HCT116 (cell line): ENCODE data around the gene CCR2. TPM values are rescaled to one million over a fixed set of nuclear protein-coding genes. Genes with fewer than 3 reads are reported as not detected.

ENCODE experiments used
- ATAC-seq: fragments of 200-7000 bp; cut with Tn5 transposase; 2 replicates; pipeline ENCODE4 v1.9.1; 2020; ENCODE audit warnings: mild to moderate bottlenecking, moderate library complexity
- BruUV-seq: library from RNA; stranded (reverse); fragments of 400-500 nt; replicated peaks from 2 replicates; lab custom pipeline; 2021; lab: Mats Ljungman, UMichigan
- CTCF ChIA-PET: fragments of 300-600 bp; sonication (Branson Sonifier 250); formaldehyde crosslinking; loops from one replicate; lab custom pipeline; 2021; ENCODE audit warnings: antibody characterized with exemption; lab: Charles Lee
- POLR2A ChIA-PET: fragments of 300-600, 350-600 bp; sonication (Branson Sonifier 250); formaldehyde crosslinking; loops from one replicate; lab custom pipeline; 2021; ENCODE audit warnings: antibody characterized with exemption; lab: Charles Lee
- RAD21 ChIA-PET, 2 experiments: fragments of 300-600 bp; sonication (Branson Sonifier 250); formaldehyde crosslinking; loops; one replicate each; lab custom pipeline; 2023; ENCODE audit warnings: low total read pairs in 2 of 2; ENCODE audit not compliant: uncharacterized antibody in 2 of 2, unreplicated experiment in 2 of 2, low non-redundant PET in 1 of 2; lab: Charles Lee
- DNase-seq: peaks from one replicate; pipeline ENCODE4 v3.0.0-alpha.2; 2010; ENCODE audit warnings: low read depth, low spot score
- H2AFZ ChIP-seq: fragments of 200-600 bp; shearing (Covaris generic), sonication (generic); 2 replicates; pipeline ENCODE4 v1.6.1; 2017; ENCODE audit warnings: low read depth, mixed run types, mixed read lengths, antibody characterized with exemption, low read length; ENCODE audit not compliant: poor library complexity, severe bottlenecking
- H3K27ac ChIP-seq: 2 replicates; pipeline ENCODE4 v1.5.1; 2012; ENCODE audit warnings: low read depth, low read length
- H3K27me3 ChIP-seq: fragments of 200-600 bp; sonication (generic); 2 replicates; pipeline ENCODE4 v1.6.1; 2016; ENCODE audit warnings: mixed run types, low read length, mixed read lengths; ENCODE audit not compliant: insufficient read depth
- H3K36me3 ChIP-seq, 2 experiments: fragments of 200-500 bp in 1 of 2; fragments of 200-600 bp in 1 of 2; sonication (Bioruptor generic) in 1 of 2; sonication (generic) in 1 of 2; 2 replicates each; pipeline versions ENCODE4 v1.5.1 to v1.6.1; 2014 to 2016; ENCODE audit warnings: low read length in 2 of 2, inconsistent platforms in 1 of 2, mixed read lengths in 1 of 2, mixed run types in 1 of 2; ENCODE audit not compliant: insufficient read depth in 2 of 2, control insufficient read depth in 1 of 2
- H3K4me1 ChIP-seq, 2 experiments: fragments of 200-600 bp in 1 of 2; sonication (generic) in 1 of 2; 2 replicates each; pipeline versions ENCODE4 v1.5.1 to v1.6.1; 2012 to 2017; ENCODE audit warnings: low read length in 2 of 2, inconsistent platforms in 1 of 2, mild to moderate bottlenecking in 1 of 2, mixed read lengths in 1 of 2, mixed run types in 1 of 2, moderate library complexity in 1 of 2; ENCODE audit not compliant: insufficient read depth in 2 of 2, control insufficient read depth in 1 of 2
- H3K4me2 ChIP-seq: fragments of 200-600 bp; sonication (generic); 2 replicates; pipeline ENCODE4 v1.6.1; 2017; ENCODE audit warnings: mixed run types, low read length, mixed read lengths
- H3K4me3 ChIP-seq, 2 experiments: fragments of 200-600 bp in 1 of 2; sonication (generic) in 1 of 2; replicated peaks in 1 of 2; 2 replicates each; pipeline ENCODE4 v1.5.1; 2011 to 2016; ENCODE audit warnings: low read length in 2 of 2, control low read depth in 1 of 2, low read depth in 1 of 2, mild to moderate bottlenecking in 1 of 2, mixed read lengths in 1 of 2, mixed run types in 1 of 2
- H3K79me2 ChIP-seq: fragments of 200-600 bp; sonication (generic); 2 replicates; pipeline ENCODE4 v1.6.1; 2017; ENCODE audit warnings: mild to moderate bottlenecking, mixed run types, low read length, moderate library complexity, mixed read lengths; ENCODE audit not compliant: insufficient read depth
- H3K9ac ChIP-seq: fragments of 200-600 bp; sonication (generic); 2 replicates; pipeline ENCODE4 v1.6.1; 2016; ENCODE audit warnings: low read length, mixed read lengths
- H3K9me2 ChIP-seq: fragments of 200-600 bp; sonication (generic), shearing (Covaris generic); 2 replicates; pipeline ENCODE4 v1.6.1; 2017; ENCODE audit warnings: mixed run types, mild to moderate bottlenecking, moderate library complexity; ENCODE audit not compliant: insufficient read depth
- H3K9me3 ChIP-seq, 2 experiments: fragments of 200-500 bp in 1 of 2; fragments of 200-600 bp in 1 of 2; sonication (Bioruptor generic) in 1 of 2; sonication (generic) in 1 of 2; 2 replicates each; pipeline ENCODE4 v1.6.1; 2014 to 2017; ENCODE audit warnings: low read length in 2 of 2, mixed read lengths in 2 of 2, inconsistent platforms in 1 of 2, low read depth in 1 of 2, mild to moderate bottlenecking in 1 of 2, mixed run types in 1 of 2, moderate library complexity in 1 of 2; ENCODE audit not compliant: control insufficient read depth in 1 of 2, insufficient read depth in 1 of 2
- H4K20me1 ChIP-seq: fragments of 200-600 bp; sonication (generic), shearing (Covaris generic); 2 replicates; pipeline ENCODE4 v1.6.1; 2017; ENCODE audit warnings: mixed run types, mild to moderate bottlenecking, moderate library complexity; ENCODE audit not compliant: insufficient read depth
- CBX3 ChIP-seq: IDR thresholded peaks from 2 replicates; pipeline ENCODE4 v1.6.1; 2012; ENCODE audit warnings: low read depth
- CEBPB ChIP-seq: IDR thresholded peaks from 2 replicates; pipeline ENCODE4 v1.6.1; 2012; ENCODE audit warnings: low read depth
- EGR1 ChIP-seq: IDR thresholded peaks from 2 replicates; pipeline ENCODE4 v1.6.1; 2012; ENCODE audit warnings: low read depth
- ELF1 ChIP-seq: IDR thresholded peaks from 2 replicates; pipeline ENCODE4 v1.6.1; 2012; ENCODE audit warnings: low read depth, borderline replicate concordance
- EZH2 ChIP-seq: fragments of 200-600 bp; sonication (generic); IDR thresholded peaks from 2 replicates; pipeline ENCODE4 v1.6.1; 2017; ENCODE audit warnings: antibody characterized with exemption, mixed run types
- EZH2phosphoT487 ChIP-seq: fragments of 200-600 bp; IDR thresholded peaks from 2 replicates; pipeline ENCODE4 v1.6.1; 2018; ENCODE audit warnings: antibody characterized with exemption, borderline replicate concordance
- JUND ChIP-seq: IDR thresholded peaks from 2 replicates; pipeline ENCODE4 v1.6.1; 2012
- POLR2A ChIP-seq: IDR thresholded peaks from 2 replicates; pipeline ENCODE4 v1.7.0; 2011; ENCODE audit warnings: borderline replicate concordance; ENCODE audit not compliant: insufficient read depth, insufficient read length; ENCODE audit errors: extremely low read depth
- POLR2AphosphoS5 ChIP-seq: IDR thresholded peaks from 2 replicates; pipeline ENCODE4 v1.6.1; 2011; ENCODE audit warnings: mild to moderate bottlenecking, low read depth, low read length, moderate library complexity
- RAD21 ChIP-seq: IDR thresholded peaks from 2 replicates; pipeline ENCODE4 v1.6.1; 2012; ENCODE audit warnings: low read depth, mild to moderate bottlenecking
- SP1 ChIP-seq: IDR thresholded peaks from 2 replicates; pipeline ENCODE4 v1.6.1; 2012; ENCODE audit warnings: low read depth
- ZFX ChIP-seq: fragments of 450-650 bp; IDR thresholded peaks from 2 replicates; pipeline ENCODE4 v1.6.1; 2017
- ZNF274 ChIP-seq: fragments of 200-500 bp; sonication (Bioruptor generic); IDR thresholded peaks from 2 replicates; pipeline ENCODE4 v1.6.1; 2014; ENCODE audit warnings: mild to moderate bottlenecking, low read depth, low read length, inconsistent platforms
- intact Hi-C: fragments of 100-400 bp; cut with micrococcal nuclease; formaldehyde crosslinking; loops from 2 replicates; pipeline ENCODE4 v1.10.0; 2022
- total RNA-seq: library from RNA; stranded (reverse); gene quantifications from one replicate; pipeline ENCODE4 v1.2.1, GENCODE V29; 2021; ENCODE audit not compliant: unreplicated experiment
- TF ChIP-seq, protein P1 (sequence below): IDR thresholded peaks from 2 replicates; pipeline ENCODE4 v1.6.1; 2011; ENCODE audit warnings: mild to moderate bottlenecking, low read length, moderate library complexity; ENCODE audit not compliant: insufficient replicate concordance; ENCODE audit errors: extremely low read depth
- TF ChIP-seq, protein P2 (sequence below): IDR thresholded peaks from 2 replicates; pipeline ENCODE4 v1.6.1; 2012

CCR2 gene
- total RNA-seq, 1 experiment from 2014 or later = not detected

DNA sequence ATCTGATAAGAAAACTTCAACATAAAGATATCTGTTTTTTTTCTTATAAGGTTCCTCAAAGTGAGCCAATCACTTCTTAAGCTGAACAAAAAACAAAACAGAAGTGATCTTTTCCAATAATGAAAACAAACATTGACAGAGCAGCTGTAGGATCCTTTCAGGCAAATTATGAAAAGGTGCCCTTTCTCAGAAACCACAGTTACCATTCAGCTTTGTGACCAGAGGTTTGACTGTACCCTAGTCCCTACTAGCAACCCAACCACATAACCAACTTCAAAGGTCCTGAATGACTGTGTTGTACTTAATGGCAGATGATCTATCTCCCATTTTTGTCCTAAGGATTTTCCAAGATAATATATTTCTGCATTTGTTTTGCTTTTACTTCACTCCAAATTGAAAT lies 39.4 kb upstream of the CCR2 start (continued):
- TF ChIP-seq, protein P1, sequence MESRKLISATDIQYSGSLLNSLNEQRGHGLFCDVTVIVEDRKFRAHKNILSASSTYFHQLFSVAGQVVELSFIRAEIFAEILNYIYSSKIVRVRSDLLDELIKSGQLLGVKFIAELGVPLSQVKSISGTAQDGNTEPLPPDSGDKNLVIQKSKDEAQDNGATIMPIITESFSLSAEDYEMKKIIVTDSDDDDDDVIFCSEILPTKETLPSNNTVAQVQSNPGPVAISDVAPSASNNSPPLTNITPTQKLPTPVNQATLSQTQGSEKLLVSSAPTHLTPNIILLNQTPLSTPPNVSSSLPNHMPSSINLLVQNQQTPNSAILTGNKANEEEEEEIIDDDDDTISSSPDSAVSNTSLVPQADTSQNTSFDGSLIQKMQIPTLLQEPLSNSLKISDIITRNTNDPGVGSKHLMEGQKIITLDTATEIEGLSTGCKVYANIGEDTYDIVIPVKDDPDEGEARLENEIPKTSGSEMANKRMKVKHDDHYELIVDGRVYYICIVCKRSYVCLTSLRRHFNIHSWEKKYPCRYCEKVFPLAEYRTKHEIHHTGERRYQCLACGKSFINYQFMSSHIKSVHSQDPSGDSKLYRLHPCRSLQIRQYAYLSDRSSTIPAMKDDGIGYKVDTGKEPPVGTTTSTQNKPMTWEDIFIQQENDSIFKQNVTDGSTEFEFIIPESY = no peak
- TF ChIP-seq CEBPB = no peak

DNA sequence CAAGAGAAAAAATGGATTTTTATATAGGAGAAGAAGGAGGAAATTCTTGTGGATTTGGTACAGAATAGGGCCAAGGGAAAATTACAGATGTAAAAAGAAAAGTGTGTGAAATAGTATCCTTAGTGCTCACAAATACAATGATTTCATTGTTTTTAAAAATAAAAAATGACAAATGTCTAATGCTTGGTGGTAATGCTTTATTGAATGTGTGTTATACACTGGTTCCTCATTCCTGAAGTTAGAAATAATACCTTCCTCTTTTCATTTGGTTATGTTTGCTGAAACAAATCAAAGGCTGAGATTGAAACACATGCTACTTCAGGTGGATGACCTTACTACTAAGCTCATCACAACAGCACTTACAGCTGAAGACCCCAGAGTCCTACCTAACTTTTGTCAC lies 37.7 kb upstream of the CCR2 start:
- ChIA-PET POLR2A (no interaction called here), RAD21 (no interaction called here), CTCF (no interaction called here)
- no peak for ATAC-seq
- H2AFZ ChIP-seq = no peak overlapping the region
- TF ChIP-seq EZH2 (no peak), EGR1 (no peak), POLR2A (no peak), ELF1 (no peak), JUND (no peak), SP1 (no peak), EZH2phosphoT487 (no peak), CBX3 (no peak), POLR2AphosphoS5 (no peak), RAD21 (no peak), ZFX (no peak), CEBPB (no peak), ZNF274 (no peak)
- TF ChIP-seq, protein P2, sequence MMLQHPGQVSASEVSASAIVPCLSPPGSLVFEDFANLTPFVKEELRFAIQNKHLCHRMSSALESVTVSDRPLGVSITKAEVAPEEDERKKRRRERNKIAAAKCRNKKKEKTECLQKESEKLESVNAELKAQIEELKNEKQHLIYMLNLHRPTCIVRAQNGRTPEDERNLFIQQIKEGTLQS = no peak
- TF ChIP-seq, protein P1 = no peak
- H3K9me2 ChIP-seq = no peaks in the 10 kb centered on the region
- no peak overlapping the region for H3K9ac ChIP-seq
- no peak overlapping the region for H3K4me2 ChIP-seq
- BruUV-seq = no TSS peak
- H3K4me3 ChIP-seq = no peak overlapping the region
- no peaks in the 10 kb centered on the region for H4K20me1 ChIP-seq
- no peaks in the 10 kb centered on the region for H3K9me3 ChIP-seq
- H3K27me3 ChIP-seq = no peaks in the 10 kb centered on the region
- no peak overlapping the region for H3K27ac ChIP-seq
- H3K79me2 ChIP-seq = no peaks in the 10 kb centered on the region
- DNase-seq = no peak
- H3K4me1 ChIP-seq = no peaks in the 10 kb centered on the region
- H3K36me3 ChIP-seq = no peaks in the 10 kb centered on the region
- intact Hi-C loops = no loop called here
